ENCODE results near the gene FSIP1.
A peak's percentile ranks its signal among the peaks of the same experiment; 100 is the strongest.
"Not testable (repeated sequence)": the region's sequence is repeated elsewhere in the genome, so short reads cannot be mapped to it uniquely, and the experiment has no call there.

FSIP1 gene

GRCh38 chr15:39782441-39783138, at the start of gene FSIP1:
Gene FSIP1 (minus strand): TSS chr15:39782841. CDS start chr15:39776524, 6,317 bp downstream.
- DNase-seq (ENCODE audit: low read depth), result peak; percentile 95

- no peak for DNase-seq (ENCODE audit: low read depth)
Observed at GRCh38 chr15:39830166-39830565, 47.5 kb upstream of the FSIP1 start.

GRCh38 chr15:39828374-39828931, 45.8 kb upstream of the FSIP1 start:
- peak; percentile 87 for DNase-seq (ENCODE audit: low read depth)

GRCh38 chr15:39826975-39827374, 44.3 kb upstream of the FSIP1 start:
- DNase-seq (ENCODE audit: low read depth), result no peak

- no peak for DNase-seq (ENCODE audit: low read depth)
Observed at GRCh38 chr15:39823634-39824033, 41.0 kb upstream of the FSIP1 start.

- no peak for DNase-seq (ENCODE audit: low read depth)
Observed at GRCh38 chr15:39820050-39820602, 37.5 kb upstream of the FSIP1 start.

- no peak for DNase-seq (ENCODE audit: low read depth)
Observed at GRCh38 chr15:39819533-39819932, 36.9 kb upstream of the FSIP1 start.

GRCh38 chr15:39817892-39818291, 35.3 kb upstream of the FSIP1 start:
- DNase-seq (ENCODE audit: low read depth), result no peak

GRCh38 chr15:39814489-39814888, 31.8 kb upstream of the FSIP1 start:
- no peak for DNase-seq (ENCODE audit: low read depth)

- not testable (repeated sequence) for DNase-seq (ENCODE audit: low read depth)
Observed at GRCh38 chr15:39812651-39813050, 30.0 kb upstream of the FSIP1 start.

GRCh38 chr15:39808909-39809308, 26.3 kb upstream of the FSIP1 start:
- DNase-seq (ENCODE audit: low read depth), result no peak

GRCh38 chr15:39807791-39808190, 25.1 kb upstream of the FSIP1 start:
- no peak for DNase-seq (ENCODE audit: low read depth)

- peak; percentile 97 for DNase-seq (ENCODE audit: low read depth)
Observed at GRCh38 chr15:39804026-39804425, 21.4 kb upstream of the FSIP1 start.

- no peak for DNase-seq (ENCODE audit: low read depth)
Observed at GRCh38 chr15:39803016-39803415, 20.4 kb upstream of the FSIP1 start.

GRCh38 chr15:39801641-39802309, 19.1 kb upstream of the FSIP1 start:
- DNase-seq (ENCODE audit: low read depth), result no peak

GRCh38 chr15:39799552-39800011, 16.9 kb upstream of the FSIP1 start:
- DNase-seq (ENCODE audit: low read depth), result no peak

GRCh38 chr15:39798382-39798781, 15.7 kb upstream of the FSIP1 start:
- no peak for DNase-seq (ENCODE audit: low read depth)

- DNase-seq (ENCODE audit: low read depth), result no peak
Observed at GRCh38 chr15:39797407-39797806, 14.8 kb upstream of the FSIP1 start.

- DNase-seq (ENCODE audit: low read depth), result no peak
Observed at GRCh38 chr15:39796601-39797000, 14.0 kb upstream of the FSIP1 start.

GRCh38 chr15:39795486-39795885, 12.8 kb upstream of the FSIP1 start:
- DNase-seq (ENCODE audit: low read depth), result no peak

- no peak for DNase-seq (ENCODE audit: low read depth)
Observed at GRCh38 chr15:39794954-39795353, 12.3 kb upstream of the FSIP1 start.

- no peak for DNase-seq (ENCODE audit: low read depth)
Observed at GRCh38 chr15:39793923-39794322, 11.3 kb upstream of the FSIP1 start.

- no peak for DNase-seq (ENCODE audit: low read depth)
Observed at GRCh38 chr15:39792844-39793335, 10.2 kb upstream of the FSIP1 start.
